ENCODE data around the gene WDTC1.

The WDTC1 gene

DNA sequence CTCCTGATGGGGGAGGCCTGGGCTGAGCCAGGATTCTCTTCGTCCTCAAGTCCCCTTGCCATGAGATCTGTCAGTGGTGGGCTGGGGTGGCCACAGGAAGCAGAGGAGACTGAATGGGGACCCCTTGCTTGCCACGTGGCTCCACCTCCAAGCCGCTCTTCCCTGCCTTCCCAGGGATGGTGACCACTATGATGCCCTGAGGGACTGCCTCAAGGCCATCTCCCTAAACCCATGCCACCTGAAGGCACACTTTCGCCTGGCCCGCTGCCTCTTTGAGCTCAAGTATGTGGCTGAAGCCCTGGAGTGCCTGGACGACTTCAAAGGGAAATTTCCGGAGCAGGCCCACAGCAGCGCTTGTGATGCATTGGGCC is 66.6 kb downstream of the WDTC1 start:
- DNase-seq (ENCODE audit: low read depth in 2 of 2): no peak

DNA sequence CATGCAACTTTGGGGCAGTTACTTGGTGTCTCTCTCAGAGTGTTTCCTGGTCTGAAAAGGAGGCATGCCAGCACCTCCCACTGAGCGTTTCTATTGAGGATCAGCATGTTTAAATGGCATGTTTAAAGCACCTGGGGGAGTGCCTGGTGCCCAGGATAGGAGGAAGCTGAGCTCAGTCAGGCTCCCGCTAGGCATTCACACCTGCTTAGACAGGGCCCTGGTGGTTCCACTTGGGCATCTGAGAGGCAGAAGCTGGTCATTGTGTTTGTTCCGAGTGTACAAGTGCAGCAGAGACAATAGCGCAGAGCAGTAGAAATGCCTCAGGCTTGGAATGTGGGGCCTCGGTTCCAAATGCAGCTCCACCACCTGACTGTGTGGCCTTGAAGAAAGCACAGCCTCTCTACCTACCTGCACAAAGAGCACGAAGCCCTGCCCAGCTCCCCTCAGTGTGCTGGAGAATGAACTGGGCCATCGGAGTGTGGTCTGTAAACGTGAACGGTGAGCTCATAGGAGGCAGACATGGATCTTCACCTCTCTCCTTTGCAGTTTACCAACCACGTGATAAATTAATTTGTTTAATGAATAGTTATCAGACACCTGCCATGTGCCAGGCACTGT is 67.3 kb downstream of the WDTC1 start:
- DNase-seq (ENCODE audit: low read depth in 2 of 2): no peak

DNA sequence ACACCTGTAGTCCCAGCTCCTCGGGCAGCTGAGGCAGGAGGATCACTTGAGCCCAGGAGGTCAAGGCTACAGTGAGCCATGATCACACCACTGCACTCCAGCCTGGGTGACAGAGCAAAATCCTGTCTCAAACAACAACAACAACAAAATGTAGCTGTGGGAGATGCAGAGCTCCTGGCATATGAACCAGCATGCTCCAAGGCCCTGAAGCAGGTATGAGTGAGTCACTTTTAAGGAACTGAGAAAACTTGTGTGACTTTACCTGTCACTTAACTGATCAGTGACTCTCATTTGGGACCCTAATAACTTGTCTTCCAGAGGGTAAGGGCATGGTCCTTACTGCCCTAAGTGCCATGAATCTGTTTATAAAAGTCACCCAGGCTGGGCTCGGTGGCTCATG is 68.2 kb downstream of the WDTC1 start:
- no peak for DNase-seq (ENCODE audit: low read depth in 2 of 2)

DNA sequence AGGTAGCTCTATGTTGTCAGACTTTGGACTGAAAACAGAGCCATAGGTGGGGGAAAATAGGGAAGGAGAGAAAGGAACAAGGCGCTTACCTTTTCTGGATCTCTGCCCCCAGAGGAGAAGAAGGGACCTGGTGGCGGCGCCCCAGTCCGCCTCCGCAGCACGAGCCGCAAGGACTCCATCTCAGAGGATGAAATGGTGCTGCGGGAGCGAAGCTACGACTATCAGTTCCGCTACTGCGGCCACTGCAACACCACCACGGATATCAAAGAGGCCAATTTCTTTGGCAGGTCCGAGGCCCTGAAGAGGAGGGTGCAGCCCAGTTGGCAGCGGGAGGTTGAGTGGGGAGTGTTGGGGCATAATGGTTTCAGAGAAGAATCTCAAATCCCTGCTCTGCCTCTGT is 69.1 kb downstream of the WDTC1 start:
- no peak for DNase-seq (ENCODE audit: low read depth in 2 of 2)

DNA sequence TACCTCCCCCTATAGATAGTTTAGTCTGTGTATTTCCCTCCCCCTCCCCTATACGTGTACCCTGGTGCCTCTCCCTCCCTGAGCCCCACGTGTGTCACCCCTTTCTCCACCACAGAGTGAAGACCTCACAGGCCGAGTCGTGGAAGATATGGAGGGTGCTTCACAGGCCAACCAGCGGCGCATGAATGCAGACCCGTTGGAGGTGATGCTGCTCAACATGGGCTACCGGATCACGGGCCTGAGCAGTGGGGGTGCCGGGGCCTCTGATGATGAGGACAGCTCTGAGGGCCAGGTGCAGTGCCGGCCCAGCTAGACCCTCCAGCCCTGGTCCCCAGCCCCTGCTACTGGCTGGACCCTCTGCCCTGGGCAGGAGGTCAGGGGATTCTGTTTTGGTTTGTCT is 71.6 kb downstream of the WDTC1 start:
- DNase-seq (ENCODE audit: low read depth in 2 of 2): no peak

DNA sequence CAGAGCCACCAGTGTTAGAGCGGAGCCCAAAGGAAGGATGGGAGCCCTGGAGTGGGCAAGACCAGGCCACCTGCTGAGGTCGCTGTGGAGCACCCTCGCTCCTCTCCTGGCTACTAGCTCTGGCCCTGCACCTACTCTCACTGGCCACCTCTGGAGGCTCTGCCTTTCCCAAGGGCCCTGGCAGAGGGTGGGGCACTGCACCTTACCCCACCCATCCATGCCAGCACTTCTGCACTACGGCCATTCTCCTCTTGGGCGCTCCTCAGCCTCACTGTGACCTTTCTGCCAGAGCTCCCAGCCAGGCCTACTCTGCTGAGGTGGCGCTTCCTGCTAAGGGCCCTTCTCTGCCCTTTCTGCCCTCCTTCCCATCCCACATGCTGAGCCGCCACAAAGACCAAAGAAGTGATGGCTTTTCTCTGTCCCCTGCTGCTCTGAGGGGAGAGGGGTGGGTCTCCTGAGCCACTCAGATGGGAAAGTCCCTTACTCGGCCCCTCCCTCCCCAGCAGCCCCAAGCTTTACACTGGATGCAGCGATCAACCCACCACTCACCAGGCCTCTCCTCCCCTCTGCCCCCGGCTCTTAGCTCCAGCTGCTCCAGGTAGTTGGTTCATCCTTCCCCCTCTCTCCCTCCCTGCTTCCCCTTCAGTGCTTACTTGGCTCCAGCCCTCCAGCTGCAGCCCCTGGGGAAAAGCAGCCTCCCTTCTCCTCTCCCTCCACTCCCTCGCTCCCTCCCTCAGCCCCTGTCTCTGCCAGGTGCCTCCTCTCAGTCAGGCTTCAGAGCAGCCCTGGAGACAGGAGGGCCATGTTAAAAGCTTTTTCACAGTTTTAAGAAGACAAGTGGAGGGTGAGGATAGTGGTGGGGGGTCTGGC is 72.7 kb downstream of the WDTC1 start:
- DNase-seq (ENCODE audit: low read depth in 2 of 2): no peak

DNA sequence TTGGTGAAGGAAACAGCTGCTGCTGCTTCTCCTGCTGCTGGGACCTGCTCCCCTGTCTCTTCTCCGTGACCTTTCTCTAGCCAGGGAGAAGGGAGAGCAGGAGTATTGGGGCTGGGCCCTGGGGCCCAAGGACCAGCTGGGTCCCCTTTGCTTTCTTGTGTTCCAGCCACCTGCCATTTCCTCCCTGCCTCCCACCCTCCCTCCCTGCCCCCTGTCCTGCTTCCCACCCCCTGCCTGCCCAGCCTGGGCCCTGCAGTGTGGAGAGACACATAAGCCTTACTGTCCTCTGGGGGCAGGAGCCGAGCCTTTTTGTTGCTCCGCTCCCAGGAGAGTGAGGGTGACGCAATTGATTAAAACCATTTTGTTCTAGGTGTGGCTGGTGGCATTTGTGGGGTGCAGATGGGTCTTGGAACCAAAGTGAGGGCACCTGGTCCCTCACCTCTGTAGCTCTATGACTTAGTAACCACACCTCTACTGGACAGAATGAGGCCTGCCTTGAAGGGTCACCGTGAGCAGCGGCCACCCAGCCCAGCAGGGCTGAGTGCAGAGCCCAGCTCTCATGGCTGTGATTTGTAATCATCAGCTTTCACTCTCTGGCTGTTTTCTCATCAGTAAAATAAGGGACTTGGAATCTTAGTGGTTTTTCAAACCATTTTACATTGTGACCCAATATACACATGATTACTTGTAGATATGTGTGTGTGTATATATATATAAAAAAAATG is 73.6 kb downstream of the WDTC1 start:
- no peak for DNase-seq (ENCODE audit: low read depth in 2 of 2)

DNA sequence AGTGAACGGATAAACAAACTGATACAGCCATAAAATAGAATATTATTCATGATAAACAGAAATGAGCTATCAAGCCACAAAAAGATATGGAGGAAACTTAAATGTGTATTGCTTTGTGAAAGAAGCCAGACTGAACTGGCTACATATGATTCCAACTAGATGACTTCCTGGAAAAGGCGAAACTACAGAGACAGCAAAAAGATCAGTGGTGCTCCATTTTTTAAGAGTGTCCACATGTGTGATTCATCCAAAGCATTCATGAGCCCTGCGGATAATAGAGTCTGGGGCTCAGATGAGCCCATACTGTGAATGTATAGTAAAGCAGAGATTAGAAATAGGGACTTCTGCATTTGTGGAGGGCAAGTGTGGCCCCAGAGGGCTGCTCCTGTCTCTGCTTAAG is 79.7 kb downstream of the WDTC1 start:
- DNase-seq (ENCODE audit: low read depth in 2 of 2): no peak

DNA sequence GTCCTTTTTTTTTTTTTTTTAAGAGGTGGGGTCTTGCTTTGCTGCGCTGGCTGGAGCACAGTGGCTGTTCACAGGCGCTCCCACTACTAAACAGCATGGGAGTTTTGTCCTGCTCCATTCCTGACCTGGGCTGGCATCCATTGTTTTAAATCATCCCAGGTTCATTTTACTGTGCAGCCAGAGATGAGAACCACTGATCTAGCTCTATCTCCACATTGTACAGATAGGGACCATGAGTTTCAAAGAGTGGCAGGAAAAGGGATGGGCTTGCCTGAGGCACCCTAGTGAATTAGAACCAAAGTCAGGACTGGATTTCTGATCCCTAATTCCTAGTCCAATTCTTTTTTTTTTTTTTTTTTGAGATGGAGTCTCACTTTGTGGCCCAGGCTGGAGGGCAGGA is 80.3 kb downstream of the WDTC1 start:
- DNase-seq (ENCODE audit: low read depth in 2 of 2): no peak

DNA sequence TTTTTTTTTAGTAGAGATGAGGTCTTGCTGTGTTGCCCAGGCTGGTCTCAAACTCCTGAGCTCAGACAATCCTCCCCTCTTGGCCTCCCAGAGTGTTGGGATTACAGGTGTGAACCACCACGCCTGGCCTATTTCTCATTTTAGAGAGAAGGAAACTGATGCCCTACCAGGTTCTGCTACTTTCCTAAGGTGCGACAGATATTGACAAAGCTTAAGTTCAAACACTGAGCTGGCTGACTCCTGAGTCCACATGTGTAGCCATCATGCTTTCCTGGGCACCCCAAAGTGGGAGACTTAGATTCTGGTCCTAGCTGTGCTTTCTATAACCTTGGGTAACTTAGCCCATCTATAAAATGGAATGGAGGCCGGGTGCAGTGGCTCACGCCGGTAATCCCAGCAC is 82.4 kb downstream of the WDTC1 start:
- no peak for DNase-seq (ENCODE audit: low read depth in 2 of 2)

DNA sequence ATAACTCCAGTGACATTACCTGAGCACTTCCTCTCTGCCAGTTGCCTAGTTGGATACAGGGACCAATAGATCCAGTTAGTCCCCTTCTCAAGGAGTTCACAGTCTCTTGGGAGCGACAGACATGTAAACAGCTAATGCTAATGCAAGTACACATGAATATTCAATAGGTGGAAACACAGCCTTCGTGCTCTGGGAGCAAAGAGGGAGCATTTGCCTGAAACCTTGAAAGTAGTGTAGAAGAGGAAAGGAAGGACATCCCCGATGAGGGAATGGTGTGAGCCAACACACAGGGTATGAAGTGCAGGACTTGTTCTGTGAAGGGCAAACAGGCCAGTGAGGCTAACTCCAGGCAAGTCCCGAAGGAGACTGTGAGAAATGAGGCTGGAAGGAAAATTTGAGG is 83.7 kb downstream of the WDTC1 start:
- DNase-seq (ENCODE audit: low read depth in 2 of 2): no peak

DNA sequence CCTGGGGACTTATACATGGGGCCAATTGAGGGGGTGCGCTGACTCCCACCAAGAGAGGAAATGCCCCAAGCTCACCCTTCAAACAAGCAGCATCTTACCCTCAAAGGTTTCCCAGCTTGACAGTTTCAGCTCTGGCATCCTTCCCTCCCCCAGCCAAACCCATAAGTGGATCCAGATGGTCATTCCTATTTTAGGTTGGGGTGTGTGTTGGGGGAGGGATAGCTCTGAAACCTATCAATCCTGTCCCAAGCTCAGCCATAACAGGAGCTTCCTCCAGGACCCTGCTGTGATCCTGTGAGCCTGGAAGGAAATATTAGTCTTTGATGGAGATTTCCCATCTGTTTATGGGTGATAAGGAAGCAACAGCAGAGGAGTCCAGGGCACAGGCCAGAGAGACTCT is 84.2 kb downstream of the WDTC1 start:
- DNase-seq (ENCODE audit: low read depth in 2 of 2): no peak

DNA sequence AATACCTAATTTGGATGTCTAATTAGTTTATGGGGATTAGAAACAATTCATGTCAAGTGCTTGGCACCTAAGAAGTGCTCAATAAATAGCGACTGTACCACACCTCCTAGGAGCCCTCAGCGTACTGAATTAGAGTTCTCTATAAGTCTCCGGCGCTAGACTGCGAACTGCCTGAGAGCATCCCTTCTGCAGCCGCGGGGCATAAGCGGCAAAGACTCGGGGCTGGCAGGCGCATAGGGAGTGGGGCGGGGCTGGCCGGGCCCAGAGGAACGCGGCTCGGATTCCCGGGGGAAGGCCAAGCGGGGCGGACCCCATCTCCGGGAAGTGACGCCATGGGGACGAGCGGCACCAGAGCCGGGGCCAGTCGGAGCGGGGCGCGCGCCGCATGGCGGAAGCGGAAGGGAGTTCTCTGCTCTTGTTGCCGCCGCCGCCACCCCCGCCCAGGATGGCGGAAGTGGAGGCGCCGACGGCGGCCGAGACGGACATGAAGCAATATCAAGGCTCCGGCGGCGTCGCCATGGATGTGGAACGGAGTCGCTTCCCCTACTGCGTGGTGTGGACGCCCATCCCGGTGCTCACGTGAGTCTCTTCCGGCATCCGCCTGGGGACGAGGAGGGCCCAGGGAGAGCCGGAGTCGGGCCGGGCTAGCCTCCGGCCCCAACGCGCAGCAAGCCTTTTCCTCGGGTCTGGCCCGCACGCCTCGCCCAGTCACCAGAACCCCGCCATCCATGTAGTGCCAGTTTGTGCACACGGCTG is 87.6 kb downstream of the WDTC1 start, which contains the start of gene TMEM222:
Gene TMEM222, plus strand, starts transcription at position 351 of the 756 bp plus-strand sequence. Its CDS starts 35 bp downstream, at position 386.
- DNase-seq (ENCODE audit: low read depth in 2 of 2): peak; percentile 93 to 95

DNA sequence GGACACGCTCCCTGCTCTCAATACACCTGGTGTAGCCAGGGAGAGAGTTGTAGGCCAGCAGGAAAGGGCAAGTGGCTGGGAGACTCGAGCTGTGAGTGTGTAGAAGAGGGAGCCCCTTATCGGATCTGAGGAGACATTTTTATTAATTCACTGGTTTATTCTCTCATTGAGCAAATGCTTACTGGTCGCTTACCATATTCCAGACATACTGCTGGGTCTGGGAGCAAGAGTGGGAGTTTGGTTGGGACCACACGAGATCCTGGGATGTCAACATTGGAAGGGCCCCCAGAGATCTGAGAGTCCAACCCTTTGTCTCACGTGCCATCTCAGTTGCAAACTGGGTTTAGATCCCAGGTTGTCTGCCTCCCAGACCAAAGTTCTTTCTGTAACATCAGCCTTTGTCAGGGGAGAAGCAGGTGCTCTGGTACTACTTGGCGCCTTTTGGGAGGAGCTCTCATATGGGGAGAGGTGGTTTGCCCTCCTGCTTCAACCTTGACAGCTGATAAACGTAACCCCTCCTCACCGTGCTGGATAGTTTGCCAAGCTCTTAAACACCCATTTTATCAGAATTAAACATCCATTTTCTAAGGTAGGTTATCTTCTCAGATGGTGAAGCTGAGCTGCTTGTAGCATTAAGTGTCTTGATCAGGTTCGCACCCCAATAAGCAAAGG is 88.3 kb downstream of the WDTC1 start:
- no peak for DNase-seq (ENCODE audit: low read depth in 2 of 2)

DNA sequence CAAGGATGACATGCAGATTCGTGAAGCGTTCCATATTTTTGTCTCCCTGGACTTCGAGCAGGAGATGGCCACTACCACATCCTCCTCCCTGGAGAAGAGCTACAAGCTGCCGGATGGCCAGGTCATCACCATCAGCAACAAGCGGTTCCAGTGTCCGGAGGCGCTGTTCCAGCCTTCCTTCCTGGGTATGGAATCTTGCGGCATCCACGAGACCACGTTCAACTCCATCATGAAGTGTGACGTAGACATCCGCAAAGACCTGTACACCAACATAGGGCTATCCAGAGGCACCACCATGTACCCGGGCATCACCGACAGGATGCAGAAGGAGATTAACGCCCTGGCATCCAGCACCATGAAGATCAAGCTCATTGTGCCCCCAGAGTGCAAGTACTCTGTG is 90.9 kb downstream of the WDTC1 start:
- no peak for DNase-seq (ENCODE audit: low read depth in 2 of 2)

DNA sequence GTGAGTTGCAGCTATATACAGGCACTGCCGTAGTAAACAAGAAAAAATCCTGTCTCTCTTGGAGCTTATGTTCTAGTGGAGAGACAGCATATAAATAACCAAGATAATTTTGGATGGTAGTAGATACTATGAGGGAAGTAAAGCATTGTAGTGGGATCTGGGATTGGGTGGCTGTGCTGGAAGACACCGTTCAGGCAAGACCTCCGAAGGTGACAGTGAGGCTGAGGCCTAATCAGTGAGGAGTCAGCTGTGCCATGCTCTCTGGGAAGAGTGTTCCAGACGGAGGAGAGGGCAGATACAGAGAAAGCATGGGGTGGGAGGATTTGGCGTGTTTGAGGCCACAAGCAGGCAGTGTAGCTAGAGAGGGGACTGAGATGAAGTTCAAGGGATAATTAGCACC is 93.5 kb downstream of the WDTC1 start:
- DNase-seq (ENCODE audit: low read depth in 2 of 2): no peak

DNA sequence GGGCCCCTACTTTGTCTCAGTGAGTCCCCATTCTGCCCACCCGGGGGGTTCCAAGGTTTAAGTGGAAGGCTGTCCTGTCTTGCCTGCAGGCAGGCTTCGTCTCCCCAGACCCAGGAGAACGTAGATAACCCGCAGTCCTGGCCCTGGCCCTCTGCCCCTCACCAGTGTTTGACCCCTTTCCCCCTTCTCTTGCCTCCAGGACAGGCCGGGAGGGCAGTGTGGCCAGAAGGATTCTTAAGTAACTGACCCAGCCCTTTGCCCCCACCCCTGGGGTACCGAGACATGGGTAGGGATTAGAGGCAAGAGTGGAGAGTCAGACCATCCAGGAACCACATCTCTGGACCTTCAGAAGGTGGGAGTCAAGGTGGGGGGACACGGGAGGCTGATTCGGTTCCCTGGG is 96.4 kb downstream of the WDTC1 start:
- no peak for DNase-seq (ENCODE audit: low read depth in 2 of 2)

DNA sequence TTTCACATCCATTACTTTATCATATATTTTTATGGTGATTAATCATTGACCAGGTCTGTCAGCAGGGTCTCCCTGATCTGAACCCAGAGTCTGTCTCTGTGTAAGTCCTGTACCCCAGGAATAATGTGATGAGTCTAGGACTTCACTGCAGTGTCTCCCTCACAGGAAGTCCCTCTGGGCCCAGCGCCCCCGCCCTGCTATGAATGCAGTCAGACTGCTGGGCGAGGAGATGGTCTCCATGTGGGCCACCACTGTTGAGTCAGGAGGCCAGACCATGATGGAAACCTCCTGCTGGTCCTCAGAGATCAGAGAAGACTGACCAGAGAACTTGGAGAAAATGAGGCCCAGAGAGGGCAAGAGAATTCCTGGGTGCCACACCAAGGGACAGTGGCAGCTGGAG is 97.0 kb downstream of the WDTC1 start:
- no peak for DNase-seq (ENCODE audit: low read depth in 2 of 2)

DNA sequence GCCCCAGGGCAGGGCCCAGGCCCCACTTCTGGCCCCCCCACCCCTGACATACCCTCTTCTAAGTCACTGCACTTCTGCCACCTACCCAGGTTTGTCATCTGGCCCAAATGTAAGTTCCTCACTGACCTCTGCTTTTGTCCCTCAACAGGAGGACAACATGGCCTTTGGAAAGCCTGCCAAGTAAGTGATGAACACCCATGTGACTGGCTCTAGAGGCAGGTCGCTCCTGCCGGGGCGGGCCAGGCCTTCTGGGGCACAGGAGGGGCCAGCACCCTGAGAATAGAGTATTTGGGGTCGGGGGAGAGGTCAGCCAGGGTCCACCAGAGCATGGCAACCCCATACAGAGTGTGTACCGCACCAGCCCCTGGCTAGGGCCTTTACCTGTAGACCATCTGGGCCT is 97.5 kb downstream of the WDTC1 start:
- DNase-seq (ENCODE audit: low read depth in 2 of 2): no peak

DNA sequence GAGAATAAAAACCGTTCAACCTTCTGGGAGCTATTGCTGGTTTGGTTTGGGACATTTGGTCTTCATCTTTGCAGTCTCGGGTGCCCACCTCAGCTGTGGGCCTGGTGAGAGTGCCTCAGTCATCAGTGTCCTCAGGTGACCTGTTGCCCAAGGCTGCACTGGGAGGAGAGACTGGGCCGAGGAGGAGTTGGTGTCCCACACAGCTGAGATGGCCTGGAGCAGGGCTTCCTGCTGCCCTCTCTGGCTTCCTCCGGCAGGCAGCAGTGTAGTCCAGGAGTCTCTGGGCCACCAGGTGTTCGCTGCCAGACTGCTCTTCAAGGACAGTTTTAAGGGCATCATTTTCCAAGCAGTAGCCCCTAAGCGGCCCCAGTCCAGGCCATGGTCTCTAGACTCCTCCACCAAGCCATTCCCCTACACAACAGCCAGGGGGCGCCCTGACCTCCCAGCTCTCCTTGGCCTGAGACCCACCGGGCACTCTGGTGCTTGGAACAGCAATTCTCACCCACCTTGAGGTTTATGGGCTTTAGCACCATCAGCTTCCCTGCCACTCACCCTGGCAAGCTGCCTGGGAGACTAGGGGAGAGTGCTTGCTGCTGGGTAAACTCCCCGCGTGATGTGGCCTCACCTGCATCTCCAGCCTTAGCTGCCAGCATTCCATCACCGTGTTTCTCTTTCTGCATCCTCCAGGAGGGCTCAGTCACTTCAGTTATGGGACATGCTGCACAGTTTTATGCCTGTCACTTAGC is 98.3 kb downstream of the WDTC1 start:
- DNase-seq (ENCODE audit: low read depth in 2 of 2): no peak

All from stimulated activated CD8-positive, alpha-beta memory T cell treated with anti-CD3 and anti-CD28 coated beads, Interleukin-15, amount 100 ng/mL, for 4 hours (primary cell).